Measurements from ENCODE around the gene EGR1. TPM values are rescaled to one million over a fixed set of nuclear protein-coding genes. Genes with fewer than 3 reads are reported as not detected.

EGR1 gene
- total and polyA plus RNA-seq, 8 donors, result 7.7 to 83.9 (median 37.8) TPM

- Histone ChIP-seq H3K27ac (no peak overlapping the region), H3K9me3 (no peaks in the 10 kb centered on the region), H3K4me1 (peaks cover 11 to 20% (median 18%) of the 10 kb centered on the region in 4 donors), H3K27me3 (no peaks in the 10 kb centered on the region), H3K36me3 (no peaks in the 10 kb centered on the region), H3K4me3 (no peak overlapping the region)
- no peak for DNase-seq
- TF ChIP-seq POLR2A (IDR thresholded peaks at IDR 0.05) (no peak), EP300 (IDR thresholded peaks at IDR 0.05) (no peak), POLR2AphosphoS5 (IDR thresholded peaks at IDR 0.05) (no peak), CTCF (IDR thresholded peaks at IDR 0.05) (no peak)
- 84 to 93% (median 87%) methylated on average over 13 of the region's 13 CpGs for WGBS, 5 donors
- intact Hi-C loops (cut with DNase I; ENCODE audit: low total_unique reads), result no loop called here
Measured at GRCh38 chr5:138453590-138453989, 11.7 kb upstream of the EGR1 start.

GRCh38 chr5:138454121-138454520 is 11.2 kb upstream of the EGR1 start:
- intact Hi-C loops (cut with DNase I; ENCODE audit: low total_unique reads), result no loop called here
- no peak overlapping the region for H3K27ac ChIP-seq
- no peak for TF ChIP-seq CTCF (IDR thresholded peaks at IDR 0.05)
- no peaks in the 10 kb centered on the region for H3K9me3 ChIP-seq
- H3K27me3 ChIP-seq, result no peaks in the 10 kb centered on the region
- 85 to 92% (median 90%) methylated on average over 8 of the region's 8 CpGs for WGBS, 5 donors
- DNase-seq, result no peak
- H3K36me3 ChIP-seq, result no peaks in the 10 kb centered on the region
- H3K4me1 ChIP-seq, result peaks cover 13 to 25% (median 23%) of the 10 kb centered on the region in 4 donors
- H3K4me3 ChIP-seq, result no peak overlapping the region

- H3K4me3 ChIP-seq, result no peak overlapping the region
- no peaks in the 10 kb centered on the region for H3K9me3 ChIP-seq
- H3K36me3 ChIP-seq, result no peaks in the 10 kb centered on the region
- H3K27ac ChIP-seq, result no peak overlapping the region
- intact Hi-C loops (cut with DNase I; ENCODE audit: low total_unique reads), result no loop called here
- H3K4me1 ChIP-seq, result peaks cover 10 to 20% (median 17%) of the 10 kb centered on the region in 4 donors
- H3K27me3 ChIP-seq, result no peaks in the 10 kb centered on the region
- DNase-seq, result no peak
- 78 to 84% (median 81%) methylated on average over 11 of the region's 11 CpGs for WGBS, 5 donors
- TF ChIP-seq POLR2AphosphoS5 (IDR thresholded peaks at IDR 0.05) (no peak), POLR2A (IDR thresholded peaks at IDR 0.05) (no peak), EP300 (IDR thresholded peaks at IDR 0.05) (no peak), CTCF (IDR thresholded peaks at IDR 0.05) (no peak)
Measured at GRCh38 chr5:138455232-138455930, 9.9 kb upstream of the EGR1 start.

GRCh38 chr5:138457531-138458275 is 7.6 kb upstream of the EGR1 start:
- H3K4me1 ChIP-seq, result peaks cover 10 to 20% (median 18%) of the 10 kb centered on the region in 4 donors
- H3K27me3 ChIP-seq, result no peaks in the 10 kb centered on the region
- H3K9me3 ChIP-seq, result no peaks in the 10 kb centered on the region
- TF ChIP-seq POLR2AphosphoS5 (IDR thresholded peaks at IDR 0.05) (no peak), CTCF (IDR thresholded peaks at IDR 0.05) (no peak), POLR2A (IDR thresholded peaks at IDR 0.05) (no peak), EP300 (IDR thresholded peaks at IDR 0.05) (no peak)
- 66 to 79% (median 75%) methylated on average over 12 of the region's 12 CpGs for WGBS, 5 donors
- no peaks in the 10 kb centered on the region for H3K36me3 ChIP-seq
- no peak for DNase-seq
- H3K4me3 ChIP-seq, result no peak overlapping the region
- intact Hi-C loops (cut with DNase I; ENCODE audit: low total_unique reads), result no loop called here
- no peak overlapping the region for H3K27ac ChIP-seq

Data from stomach (tissue), 9 donors.